Ovary (tissue), 9 donors: ENCODE results near the gene MOB3A. TPM values are rescaled to one million over a fixed set of nuclear protein-coding genes. Genes with fewer than 3 reads are reported as not detected.

ENCODE experiments used
- DNase-seq, 5 donors: peaks; one replicate each; pipeline ENCODE4 v3.0.0-alpha.2; 2019 to 2020
- H3K27ac ChIP-seq, 2 donors: fragments of 200-600 bp; one replicate each; pipeline versions ENCODE4 v1.5.1 to v1.8.0; 2019 to 2022
- H3K27me3 ChIP-seq: fragments of 200-600 bp; one replicate; pipeline ENCODE4 v1.8.0; 2022
- H3K36me3 ChIP-seq: fragments of 200-600 bp; sonication (generic); one replicate; pipeline ENCODE4 v1.5.1; 2019
- H3K4me1 ChIP-seq: one replicate; pipeline ENCODE4 v1.8.1; 2013; ENCODE audit warnings: mild to moderate bottlenecking, moderate library complexity; ENCODE audit not compliant: insufficient read depth
- H3K4me3 ChIP-seq: fragments of 200-600 bp; sonication (generic); one replicate; pipeline ENCODE4 v1.5.1; 2017
- H3K9me3 ChIP-seq, 2 donors: fragments of 200-600 bp in 1 of 2; sonication (generic) in 1 of 2; one replicate each; pipeline versions ENCODE4 v1.5.1 to v1.8.1; 2013 to 2019; ENCODE audit warnings: mild to moderate bottlenecking in 1 of 2, moderate library complexity in 1 of 2
- CTCF ChIP-seq, 3 donors: fragments of 450-650 bp in 2 of 3; fragments of 200-600 bp in 1 of 3; IDR thresholded peaks; one replicate each; pipeline versions ENCODE4 v1.5.1 to v1.8.0; 2016 to 2022; ENCODE audit warnings: antibody characterized with exemption in 3 of 3, mild to moderate bottlenecking in 1 of 3
- EP300 ChIP-seq: sonication (generic); formaldehyde crosslinking; IDR thresholded peaks from one replicate; pipeline ENCODE4 v1.6.1; 2017; ENCODE audit warnings: antibody characterized with exemption
- POLR2A ChIP-seq: fragments of 450-650 bp; IDR thresholded peaks from one replicate; pipeline ENCODE4 v1.6.1; 2017; ENCODE audit warnings: antibody characterized with exemption, mild to moderate bottlenecking, moderate library complexity
- WGBS, 3 donors: extraction: QIAGEN DNeasy Blood & Tissue Kit in 1 of 3; methylation state at CpG; one replicate each; pipeline versions ENCODE4 v1.1.5 to v1.1.7; 2013 to 2017; 5-methylcytosine and 5-hydroxymethylcytosine counted together
- intact Hi-C, 4 donors: fragments of 100-400 bp; cut with DNase I; formaldehyde crosslinking; loops; one replicate each; pipeline versions ENCODE4 v1.11.0 to v1.15.1; 2022 to 2023
- polyA plus RNA-seq, 2 donors: library from polyadenylated mRNA; stranded (reverse); fragments of 200-250 nt in 1 of 2; fragments of 350-450 nt in 1 of 2; fragmentation: Illumina TruSeq in 1 of 2; extraction: RNeasy Lipid Tissue Mini Kit (QIAGEN cat#74804) in 1 of 2; gene quantifications; one replicate each; pipeline ENCODE4 v1.2.3, GENCODE V29; 2013 to 2014
- total RNA-seq, 7 donors: library from RNA; depleted of rRNA in 2 of 7; stranded (reverse); fragments of >200 nt in 2 of 7; fragmentation: NEBNext Ultra II Directional in 3 of 7; extraction: Animal tissue kit (Norgen Biotek cat#: 25700) in 3 of 7; gene quantifications; one replicate each; pipeline versions ENCODE4 v1.1.0 to v1.2.4, GENCODE V29; 2016 to 2023
- donor health status: DM: no; HTN: no; CAD: no; lungs with moderate emphysema.
- donor health status: DM: no; HTN: no; CAD: no.
- donor health status: Bipolar disorder and iron deficiency.
- donor health status: DM: yes; HTN: yes; CAD: no.
- donor health status: DM: no; HTN: no; CAD: no.
- donor health status: DM: yes; HTN: yes; CAD: no.

MOB3A gene
- total and polyA plus RNA-seq, 9 donors = 16.6 to 61.5 (median 44.1) TPM

GRCh38 chr19:2057484-2058469 is 38.3 kb downstream of the MOB3A start:
- H3K36me3 ChIP-seq = no peaks in the 10 kb centered on the region
- no peaks in the 10 kb centered on the region for H3K9me3 ChIP-seq
- DNase-seq = peak in 1 of 5 donors; percentile 73
- peaks cover 30% of the 10 kb centered on the region for H3K4me1 ChIP-seq
- no peaks in the 10 kb centered on the region for H3K27me3 ChIP-seq
- H3K4me3 ChIP-seq = no peak overlapping the region
- H3K27ac ChIP-seq = peak overlapping the region; percentile 100
- 71 to 83% (median 80%) methylated on average over 23 of the region's 23 CpGs for WGBS, 3 donors
- intact Hi-C loops = loop anchor here in 2 of 4 donors (5.0 kb wide), 2 partner anchors 35 to 40 kb away; partner anchors contain the start of gene BTBD2 (in 1 of the 2)
- no peak for TF ChIP-seq CTCF (IDR thresholded peaks at IDR 0.05)

GRCh38 chr19:2056837-2057192 is 39.3 kb downstream of the MOB3A start:
- DNase-seq = peak; percentile 56 to 76 (median 69)
- Histone ChIP-seq H3K4me1 (peaks cover 31% of the 10 kb centered on the region), H3K27me3 (no peaks in the 10 kb centered on the region), H3K4me3 (no peak overlapping the region), H3K36me3 (no peaks in the 10 kb centered on the region), H3K9me3 (no peaks in the 10 kb centered on the region), H3K27ac (peak overlapping the region; percentile 100)
- intact Hi-C loops = loop anchor here in 2 of 4 donors (5.0 kb wide), 2 partner anchors 35 to 40 kb away; partner anchors contain the start of gene BTBD2 (in 1 of the 2)
- TF ChIP-seq CTCF (IDR thresholded peaks at IDR 0.05) (no peak), EP300 (no peak), POLR2A (no peak)
- WGBS, 3 donors = 12 to 23% (median 22%) methylated on average over 5 of the region's 5 CpGs

GRCh38 chr19:2055931-2056836 is 39.9 kb downstream of the MOB3A start:
- 3 to 11% (median 7%) methylated on average over 16 to 22 of the region's 22 CpGs for WGBS, 3 donors
- Histone ChIP-seq H3K4me1 (peaks cover 35% of the 10 kb centered on the region), H3K27ac (peak overlapping the region; percentile 100), H3K4me3 (peak overlapping the region; percentile 54), H3K27me3 (no peaks in the 10 kb centered on the region), H3K9me3 (no peaks in the 10 kb centered on the region), H3K36me3 (no peaks in the 10 kb centered on the region)
- peak; percentile 79 to 88 (median 82) for DNase-seq
- intact Hi-C loops = loop anchor here in 2 of 4 donors (5.0 kb wide), 2 partner anchors 34 to 39 kb away; partner anchors contain the start of gene BTBD2 (in 1 of the 2)
- peak; percentile 74 for TF ChIP-seq POLR2A
- TF ChIP-seq EP300 = no peak
- no peak for TF ChIP-seq CTCF (IDR thresholded peaks at IDR 0.05)

GRCh38 chr19:2054763-2055162 is 41.4 kb downstream of the MOB3A start:
- Histone ChIP-seq H3K27me3 (no peaks in the 10 kb centered on the region), H3K27ac (peak overlapping the region; percentile 61 to 100), H3K4me1 (peaks cover 27% of the 10 kb centered on the region), H3K9me3 (no peaks in the 10 kb centered on the region), H3K36me3 (no peaks in the 10 kb centered on the region), H3K4me3 (no peak overlapping the region)
- peak in 3 of 5 donors; percentile 39 to 53 (median 53) for DNase-seq
- intact Hi-C loops = loop anchor here in 2 of 4 donors (5.0 kb wide), 2 partner anchors 32 to 37 kb away; partner anchors contain the start of gene BTBD2 (in 1 of the 2)
- WGBS, 3 donors = 64 to 78% (median 69%) methylated on average over 8 of the region's 8 CpGs
- TF ChIP-seq EP300 (no peak), POLR2A (no peak), CTCF (IDR thresholded peaks at IDR 0.05) (no peak)
